Right renal cortex interstitium (tissue), 3 donors: ENCODE data around the gene IRF2BP1. TPM values are rescaled to one million over a fixed set of nuclear protein-coding genes. Genes with fewer than 3 reads are reported as not detected.
"Not testable (repeated sequence)": the region's sequence is repeated elsewhere in the genome, so short reads cannot be mapped to it uniquely, and the experiment has no call there.

Source experiments
- DNase-seq, 3 donors: peaks; one replicate each; pipeline ENCODE4 v3.0.0-alpha.2; 2013; ENCODE audit warnings: low read depth in 3 of 3, low spot score in 2 of 3
- polyA plus RNA-seq, 3 donors: library from polyadenylated mRNA; unstranded; fragments of 120-200 nt; gene quantifications; one replicate each; pipeline ENCODE4 v1.2.1, GENCODE V29; 2013; ENCODE audit not compliant: insufficient read length in 3 of 3

IRF2BP1 gene
- polyA plus RNA-seq, 3 donors = 14.0 to 18.6 (median 15.8) TPM

GRCh38 chr19:45902651-45903625 is 17.0 kb upstream of the IRF2BP1 start:
- peak; percentile 95 to 97 (median 96) for DNase-seq

GRCh38 chr19:45901912-45902650 is 16.1 kb upstream of the IRF2BP1 start, which contains the start of gene MYPOP:
Gene MYPOP (minus strand): TSS chr19:45902613. CDS start chr19:45901773, 840 bp downstream.
- DNase-seq = no peak

- DNase-seq = no peak
Measured at GRCh38 chr19:45901432-45901911, 15.5 kb upstream of the IRF2BP1 start.

GRCh38 chr19:45900738-45901431 is 14.9 kb upstream of the IRF2BP1 start:
- DNase-seq = no peak

GRCh38 chr19:45899919-45900589 is 14.1 kb upstream of the IRF2BP1 start:
- DNase-seq = no peak

- DNase-seq = no peak
Measured at GRCh38 chr19:45899253-45899652, 13.3 kb upstream of the IRF2BP1 start.

- DNase-seq = no peak
Measured at GRCh38 chr19:45897261-45897812, 11.4 kb upstream of the IRF2BP1 start.

- DNase-seq = not testable (repeated sequence)
Measured at GRCh38 chr19:45895983-45896599, 10.2 kb upstream of the IRF2BP1 start.

- no peak for DNase-seq
Measured at GRCh38 chr19:45895519-45895972, 9.6 kb upstream of the IRF2BP1 start.

- no peak for DNase-seq
Measured at GRCh38 chr19:45890877-45891276, 4.9 kb upstream of the IRF2BP1 start.

- no peak for DNase-seq
Measured at GRCh38 chr19:45889210-45889885, 3.4 kb upstream of the IRF2BP1 start.

GRCh38 chr19:45887200-45887710 is 1.3 kb upstream of the IRF2BP1 start:
- no peak for DNase-seq

GRCh38 chr19:45886427-45887199 is 672 bp upstream of the IRF2BP1 start:
- peak; percentile 85 to 93 (median 88) for DNase-seq

- no peak for DNase-seq
Measured at GRCh38 chr19:45884682-45885555, 1.0 kb downstream of the IRF2BP1 start.

GRCh38 chr19:45883881-45884681 is 1.9 kb downstream of the IRF2BP1 start:
- DNase-seq = no peak

GRCh38 chr19:45883586-45883880 is 2.4 kb downstream of the IRF2BP1 start:
- no peak for DNase-seq
